Embryonic facial prominence (tissue), 1 donor: ENCODE data around the gene PPP1R9A.

ENCODE experiments used
- DNase-seq: peaks from one replicate; pipeline ENCODE4 v3.0.0-alpha.2; 2016; ENCODE audit errors: extremely low spot score

Gene PPP1R9A

DNA sequence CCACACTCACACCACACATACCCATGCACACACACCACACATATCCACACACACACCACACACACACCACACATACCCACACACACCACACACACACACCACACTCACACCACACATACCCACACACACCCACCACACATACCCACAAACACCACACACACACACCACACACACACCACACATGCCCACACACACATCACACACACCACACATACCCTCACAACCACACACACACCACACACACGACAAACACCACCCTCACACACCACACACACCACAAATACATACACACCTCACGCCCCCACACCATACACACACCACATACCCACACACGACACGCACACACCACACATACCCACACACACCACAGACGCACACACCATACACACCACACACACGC lies 297.2 kb downstream of the PPP1R9A start:
- DNase-seq, result no peak

DNA sequence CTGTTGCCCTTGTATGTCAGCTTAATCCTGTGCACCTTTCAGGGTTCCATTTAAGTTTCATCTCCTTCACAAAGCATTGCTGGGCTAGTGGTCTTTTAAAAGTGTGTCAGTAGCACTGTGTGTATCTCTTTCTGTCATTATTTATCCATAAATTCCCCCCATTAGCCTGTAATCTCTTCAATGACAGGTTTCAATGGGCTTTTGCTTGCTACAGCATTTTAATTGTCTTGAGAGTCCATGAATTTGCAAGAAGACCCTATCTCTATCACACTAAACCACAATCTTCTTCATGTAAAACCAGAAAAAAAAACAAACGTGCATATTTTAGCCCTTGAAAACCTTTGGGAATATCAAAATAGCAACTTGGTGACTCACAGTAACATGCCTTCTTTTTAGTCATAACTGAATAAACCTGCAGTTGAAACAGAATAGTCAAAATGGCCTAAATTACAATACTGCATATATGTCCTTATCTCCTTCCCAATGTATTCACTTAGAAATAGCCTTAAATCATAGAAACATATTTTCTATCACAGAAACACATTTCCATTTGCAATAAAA lies 298.4 kb downstream of the PPP1R9A start:
- DNase-seq, result no peak

DNA sequence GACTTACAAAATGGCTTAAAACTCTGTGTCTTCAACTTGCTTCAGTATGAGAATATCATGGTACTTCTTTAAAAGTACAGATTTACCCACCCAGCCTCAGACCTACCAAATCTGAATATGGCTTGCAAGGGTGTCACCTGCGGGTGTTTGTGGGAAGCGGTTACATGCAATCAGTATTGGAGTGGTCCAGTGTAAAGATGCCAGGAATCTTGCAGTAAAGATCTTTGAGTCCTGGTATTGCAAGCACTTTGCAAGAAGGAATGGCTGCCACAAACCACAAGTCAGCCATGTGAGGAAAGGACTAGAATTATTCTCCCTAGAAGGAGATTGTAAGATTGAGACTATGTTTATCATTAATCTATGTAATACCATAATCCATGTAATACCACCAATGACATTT lies 301.9 kb downstream of the PPP1R9A start:
- DNase-seq, result no peak

DNA sequence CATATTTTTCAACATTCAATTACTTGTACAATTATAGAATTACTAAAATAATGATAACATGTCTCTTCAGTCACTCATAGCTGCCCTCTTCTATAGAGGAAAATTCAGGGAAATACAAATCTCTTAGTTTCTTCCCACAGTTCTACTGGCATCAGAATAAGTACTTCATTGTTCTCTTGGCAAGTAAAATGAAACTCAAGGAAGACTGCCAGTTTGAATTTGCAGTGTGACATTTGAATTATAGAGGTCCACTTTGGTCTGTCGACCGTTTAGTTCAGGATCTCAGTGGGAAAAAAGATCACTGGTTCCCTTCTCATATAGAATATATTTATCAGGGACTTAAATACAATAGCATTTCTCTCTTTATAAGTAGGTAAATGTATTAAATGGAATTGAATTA lies 302.4 kb downstream of the PPP1R9A start:
- no peak for DNase-seq

DNA sequence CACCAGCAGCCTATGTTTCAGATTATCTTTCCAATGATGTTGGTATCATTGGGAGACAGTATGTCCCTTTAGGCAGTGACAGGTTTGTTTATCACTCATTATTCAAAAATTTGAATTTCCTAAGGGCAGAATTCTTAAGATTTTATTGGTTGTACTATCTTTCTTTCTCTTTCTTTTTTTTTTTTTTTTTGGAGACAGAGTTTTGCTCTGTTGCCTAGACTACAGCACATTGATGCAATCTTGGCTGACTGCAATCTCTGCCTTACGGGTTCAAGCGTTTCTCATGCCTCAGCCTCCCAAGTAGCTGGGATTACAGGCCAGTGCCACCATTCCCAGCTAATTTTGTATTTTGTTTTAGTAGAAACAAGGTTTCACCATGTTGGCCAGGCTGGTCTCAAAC lies 305.8 kb downstream of the PPP1R9A start:
- no peak for DNase-seq

DNA sequence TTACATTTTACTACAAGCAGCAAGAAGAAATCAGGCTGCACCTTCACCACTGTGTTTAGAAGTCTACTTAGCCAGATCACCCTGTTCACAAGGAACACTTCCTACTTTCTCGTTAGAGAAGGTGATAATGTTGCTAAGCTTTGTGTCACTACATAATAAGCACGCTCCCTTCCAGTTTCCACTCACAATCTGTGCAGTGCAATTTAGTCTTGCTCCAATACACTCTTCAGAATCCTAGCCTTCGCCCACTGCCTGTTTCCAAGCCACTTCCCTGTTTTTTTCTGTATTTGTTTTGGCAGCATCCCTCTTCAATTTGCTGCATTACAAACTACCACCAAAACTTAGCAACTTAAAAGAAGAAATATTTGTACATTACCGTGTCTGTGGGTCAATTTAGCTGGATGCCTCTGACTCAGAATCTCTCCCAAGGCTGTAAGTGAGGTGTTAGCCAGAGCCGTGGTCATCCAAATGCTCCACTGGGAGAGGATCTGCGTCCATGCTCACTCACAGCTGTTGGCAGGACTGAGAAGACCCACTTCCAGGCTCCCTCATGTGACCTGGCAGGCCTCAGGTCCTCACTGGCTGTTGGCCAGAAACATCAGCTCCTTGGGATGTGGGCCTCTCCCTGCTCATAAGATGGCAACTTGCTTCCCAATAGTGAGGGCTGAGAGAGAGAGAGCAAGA lies 306.6 kb downstream of the PPP1R9A start:
- DNase-seq, result no peak

DNA sequence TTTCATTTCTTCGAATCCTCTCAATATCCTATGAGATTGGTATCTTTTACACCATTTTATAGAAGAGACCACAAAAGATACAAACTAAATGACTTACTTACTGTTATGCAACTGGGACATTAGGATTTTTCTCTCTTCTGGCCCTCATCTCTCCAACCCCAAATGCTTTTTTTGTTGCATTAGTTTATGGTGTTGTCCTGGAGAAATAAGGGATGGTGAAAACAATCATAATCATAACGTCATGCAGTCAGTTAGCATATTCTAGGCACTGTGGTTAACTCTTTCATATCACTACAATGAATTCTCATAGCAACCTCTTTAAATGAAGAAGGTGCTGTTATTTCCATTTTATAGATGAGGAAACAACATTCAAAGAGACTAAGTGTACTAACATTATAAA lies 312.3 kb downstream of the PPP1R9A start:
- no peak for DNase-seq

DNA sequence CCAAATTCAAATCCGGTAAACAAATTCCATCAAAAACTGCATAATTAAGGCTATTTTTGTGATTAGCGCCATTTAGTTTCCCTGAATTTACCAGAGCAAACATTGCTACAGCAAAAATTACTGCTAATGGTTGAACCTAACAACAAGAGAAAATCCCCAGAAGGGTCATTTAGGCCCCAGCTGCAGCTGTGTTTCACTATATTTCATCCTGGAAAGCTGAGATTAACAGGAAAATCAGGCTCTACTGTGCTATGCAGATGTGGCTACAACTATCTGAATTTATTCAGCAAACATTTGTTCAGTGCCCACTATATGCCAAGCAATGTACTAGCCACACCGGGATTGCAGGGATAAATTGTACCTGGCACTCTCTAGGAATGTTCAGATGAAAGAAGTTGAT lies 312.9 kb downstream of the PPP1R9A start:
- no peak for DNase-seq

DNA sequence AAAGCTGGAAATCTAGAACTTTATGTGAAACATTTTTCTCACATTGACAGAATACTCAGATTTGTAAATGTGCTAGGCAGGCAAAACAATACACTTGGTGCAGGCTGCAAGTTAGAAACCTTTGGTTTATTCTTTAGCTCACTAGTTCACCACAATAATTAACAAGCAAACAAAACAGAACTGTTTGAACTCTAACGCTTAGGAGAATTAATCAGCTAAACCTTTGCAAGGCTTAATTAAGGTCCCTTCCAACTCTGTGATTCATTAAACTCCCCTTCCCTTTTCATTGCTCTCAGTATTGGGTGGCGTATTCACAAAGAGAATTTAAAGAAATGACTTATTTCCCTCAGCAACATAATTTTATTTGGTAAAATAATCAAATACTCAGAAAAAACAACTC lies 317.9 kb downstream of the PPP1R9A start:
- no peak for DNase-seq

DNA sequence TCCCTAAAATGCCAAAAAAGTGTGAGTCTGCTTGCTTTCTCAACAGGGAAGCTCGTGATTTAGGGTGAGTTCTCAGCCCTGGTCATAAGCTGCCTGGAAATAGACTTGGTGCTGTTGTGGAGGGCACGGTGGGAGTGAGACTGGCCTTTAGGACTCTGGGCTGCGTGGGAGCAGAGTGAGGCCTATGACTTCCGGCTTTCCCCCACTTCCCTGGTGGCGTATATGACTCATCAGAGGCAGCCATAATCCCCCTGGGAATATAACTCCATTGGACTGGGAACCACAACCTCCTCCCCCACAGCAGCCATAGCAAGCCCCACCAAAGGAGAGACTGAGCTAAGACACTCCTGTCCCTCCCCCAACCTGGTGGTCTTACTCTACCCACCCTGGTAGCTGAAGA lies 321.9 kb downstream of the PPP1R9A start:
- no peak for DNase-seq

DNA sequence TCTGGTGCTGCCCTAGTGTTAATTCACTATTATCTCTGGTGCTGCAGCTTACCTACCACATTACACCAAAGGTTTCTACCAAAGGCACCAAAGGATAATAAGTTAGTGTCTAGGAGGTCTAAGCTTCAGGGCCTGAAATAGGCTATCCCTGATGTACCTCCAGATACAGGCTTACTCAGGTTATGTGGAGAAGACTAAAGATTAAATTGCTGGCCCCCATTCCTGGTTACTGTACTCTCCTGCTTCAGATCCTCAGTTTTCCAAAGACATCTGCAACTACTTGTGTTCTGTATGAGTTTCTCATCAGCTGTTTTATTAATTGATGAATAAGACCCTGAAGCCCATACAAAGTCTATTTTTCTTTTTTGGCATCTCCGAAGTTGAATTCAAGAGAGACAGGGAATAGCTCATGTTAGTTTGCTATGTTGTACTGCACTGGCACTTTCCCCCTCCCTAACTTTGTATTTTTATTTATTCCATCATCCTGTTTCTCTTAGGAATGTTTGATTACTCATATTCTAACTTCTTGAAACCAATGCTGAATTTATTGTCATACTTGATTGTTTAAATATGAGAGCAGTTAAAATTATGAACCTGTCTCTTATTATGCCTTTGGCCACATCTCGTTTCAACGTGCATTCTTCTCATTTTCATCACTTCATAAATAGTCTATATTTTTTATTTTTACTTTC lies 331.0 kb downstream of the PPP1R9A start:
- DNase-seq, result no peak

DNA sequence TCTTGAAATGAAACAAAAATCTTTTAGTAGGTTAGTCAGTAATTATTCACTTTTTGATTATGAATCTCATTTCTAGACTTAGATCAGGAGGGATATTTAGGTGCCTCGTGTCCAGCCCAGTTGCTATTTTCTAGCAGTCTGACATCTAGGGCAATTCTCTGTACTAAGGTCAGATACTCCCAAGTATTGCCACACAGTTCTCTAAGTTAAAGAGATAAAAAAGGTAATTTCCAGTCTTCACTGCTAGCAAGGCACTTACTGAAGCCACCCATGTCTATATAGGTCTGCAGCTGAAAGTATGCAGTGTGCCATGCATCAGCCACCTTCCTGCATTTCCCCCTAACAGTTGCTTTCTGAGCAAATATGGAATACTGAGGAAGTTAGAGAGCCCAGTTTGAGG lies 333.5 kb downstream of the PPP1R9A start:
- no peak for DNase-seq

DNA sequence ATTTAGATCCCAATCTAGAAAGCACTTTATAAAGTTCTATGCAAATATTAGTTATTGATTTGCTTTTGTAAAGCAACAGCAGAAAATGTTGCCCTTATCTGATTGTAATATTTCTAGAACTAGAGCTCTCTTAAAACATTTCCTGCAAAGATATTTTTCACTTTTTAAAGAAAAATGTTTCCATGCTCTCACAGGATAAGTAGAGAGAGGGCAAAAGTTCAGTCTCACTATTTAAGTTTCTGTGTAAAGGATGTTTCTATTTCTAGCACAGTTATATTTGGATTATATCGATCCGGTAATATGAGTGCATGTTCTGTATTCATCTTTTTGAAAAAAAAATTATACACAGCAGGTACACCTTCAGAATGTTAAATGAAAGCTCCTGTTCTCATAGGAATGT lies 334.9 kb downstream of the PPP1R9A start:
- no peak for DNase-seq

DNA sequence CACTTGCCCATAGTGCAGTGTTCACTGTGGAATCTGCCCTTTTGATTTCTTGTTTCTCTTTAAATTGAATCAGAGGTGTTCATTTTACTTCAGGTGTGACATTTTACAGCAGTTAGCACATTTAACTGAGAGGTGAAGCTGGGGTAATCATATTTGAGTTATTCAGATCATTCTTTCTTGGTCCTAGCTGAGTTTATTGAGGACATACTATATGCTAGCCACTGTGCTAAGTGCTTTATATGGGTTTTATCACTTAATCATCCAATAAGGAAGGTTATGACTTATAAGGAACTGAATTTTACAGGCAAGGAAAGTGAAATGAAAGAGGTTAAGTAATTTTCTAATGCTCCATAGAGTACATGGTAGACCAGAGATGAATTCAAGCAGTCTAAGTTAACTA lies 337.2 kb downstream of the PPP1R9A start:
- DNase-seq, result no peak

DNA sequence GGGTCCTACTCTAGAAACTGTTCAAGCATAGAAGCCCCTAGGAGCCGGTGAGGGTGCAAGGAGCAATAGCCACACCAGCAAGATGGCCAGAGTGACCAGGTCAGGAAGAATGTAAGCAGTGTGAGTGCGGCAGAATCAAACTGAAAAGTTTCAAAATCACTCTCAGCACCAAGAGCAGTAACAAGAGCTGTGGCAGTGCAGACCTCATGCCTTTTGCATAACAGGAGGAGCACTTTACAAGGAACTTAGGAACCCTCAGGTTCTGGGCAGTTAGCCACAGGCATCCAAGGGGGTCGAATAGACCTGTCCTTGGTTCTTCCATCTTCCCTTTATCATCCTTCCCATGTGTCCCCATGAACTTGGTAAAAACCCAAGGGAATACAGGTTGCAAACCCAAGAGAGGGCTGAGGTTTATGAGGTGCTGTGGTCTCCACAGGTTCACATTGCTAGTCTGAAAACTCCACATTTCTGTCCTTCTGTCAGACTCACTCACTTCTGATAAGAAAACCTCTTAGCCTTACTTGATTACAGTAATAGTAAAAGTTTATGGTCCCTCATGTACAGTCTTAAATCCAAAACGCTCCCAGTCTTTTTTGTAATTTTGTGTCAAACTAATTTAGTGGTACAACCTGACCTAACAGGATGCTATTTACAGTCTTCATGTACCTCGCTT lies 338.6 kb downstream of the PPP1R9A start:
- DNase-seq, result no peak

DNA sequence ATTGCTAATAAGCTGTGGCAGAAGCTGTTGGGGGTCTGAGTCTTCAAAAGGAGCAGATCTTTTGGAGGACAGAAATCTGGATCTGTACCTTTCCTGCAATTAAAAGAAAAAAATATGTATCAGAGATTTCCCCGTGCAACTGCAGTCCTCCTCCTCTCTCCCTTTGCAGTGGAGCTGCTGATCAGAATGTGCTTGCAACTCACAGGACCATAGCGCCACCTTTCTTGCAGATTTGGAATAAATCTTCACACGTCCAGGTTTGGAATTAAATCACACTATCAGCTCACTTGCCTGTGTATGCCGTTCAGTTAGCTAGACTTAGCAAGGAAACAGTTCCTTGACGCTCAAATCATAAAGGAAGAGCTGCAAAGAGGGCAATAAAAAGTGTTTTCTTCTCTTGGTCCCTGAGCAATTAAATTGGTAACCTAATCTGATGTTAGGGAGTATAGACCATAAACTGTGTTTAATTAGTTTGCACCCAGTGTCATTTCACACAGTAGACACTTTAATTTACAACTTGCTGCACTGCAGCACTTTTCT lies 339.5 kb downstream of the PPP1R9A start:
- peak; percentile 76 for DNase-seq

DNA sequence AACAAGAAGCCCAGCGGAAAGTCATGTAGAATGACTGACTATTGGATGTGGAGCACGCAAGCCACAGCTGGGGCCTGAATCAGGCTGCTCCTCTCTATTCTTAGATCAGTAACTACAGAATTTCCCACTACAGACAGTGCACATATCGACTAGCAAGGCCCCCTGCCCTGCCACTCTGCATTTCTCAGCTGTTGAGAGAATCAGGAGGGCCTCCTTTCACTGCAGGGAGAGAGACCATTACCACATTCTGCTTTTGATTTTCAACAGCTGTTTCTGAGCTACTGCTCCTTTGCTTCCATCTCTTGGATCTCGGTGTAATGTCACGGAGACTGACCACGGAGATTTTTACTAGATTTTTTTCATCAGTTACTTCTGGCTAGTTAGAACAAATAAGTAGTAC lies 343.2 kb downstream of the PPP1R9A start:
- DNase-seq, result peak; percentile 21

DNA sequence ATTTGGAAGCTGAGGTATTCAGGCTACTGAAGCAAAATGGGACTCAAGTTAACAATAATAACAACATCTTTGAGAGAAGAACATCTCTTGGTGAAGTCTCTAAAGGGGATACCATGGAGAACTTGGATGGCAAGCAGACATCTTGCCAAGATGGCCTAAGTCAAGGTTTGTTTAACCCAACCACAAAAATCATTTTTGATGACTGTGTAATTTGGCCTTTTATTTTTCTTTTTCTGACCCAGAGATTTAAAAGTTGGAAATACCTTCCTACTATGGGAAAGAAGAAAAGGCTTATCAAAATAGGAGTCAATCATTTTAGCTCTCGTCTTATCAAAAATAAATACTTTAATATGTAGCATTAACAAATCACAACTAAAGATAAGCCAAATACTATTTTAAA lies 344.6 kb downstream of the PPP1R9A start:
- DNase-seq, result no peak

DNA sequence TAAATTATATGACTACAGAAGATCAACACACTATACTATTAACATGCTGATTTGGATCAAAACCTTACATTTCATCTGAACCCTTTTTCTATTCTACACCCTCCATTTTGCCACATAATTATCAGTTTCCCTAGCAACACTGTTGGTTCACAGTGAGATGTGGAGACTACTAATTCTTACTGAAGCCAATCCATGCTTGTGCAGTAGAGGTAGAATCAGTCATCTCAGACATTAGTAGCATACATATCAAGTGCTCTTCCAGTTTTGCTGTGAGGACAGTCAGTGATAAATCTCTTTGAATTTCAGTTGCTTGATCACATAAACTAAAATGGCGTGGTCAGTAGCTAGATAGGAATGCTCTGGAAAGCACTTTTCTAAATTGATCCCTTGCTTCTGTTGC lies 346.6 kb downstream of the PPP1R9A start:
- DNase-seq, result no peak

DNA sequence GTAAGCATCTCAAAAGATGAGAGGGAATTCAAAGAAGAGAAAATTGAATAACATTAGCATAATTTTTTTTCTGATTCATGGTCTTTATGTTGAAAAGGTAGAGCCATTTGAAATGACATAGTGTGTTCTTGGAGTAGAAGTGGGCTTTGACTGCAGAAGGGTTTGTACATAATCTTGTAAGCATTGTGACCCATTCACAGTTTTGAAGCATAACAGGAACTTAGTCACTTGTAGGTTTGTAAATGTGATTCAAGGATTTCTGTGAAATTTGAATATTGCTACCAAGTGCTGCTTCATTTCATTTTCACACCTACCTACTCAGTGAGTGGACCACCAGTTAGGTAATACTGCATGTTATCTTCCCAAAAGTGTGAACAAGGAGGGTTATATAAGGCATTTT lies 348.3 kb downstream of the PPP1R9A start:
- no peak for DNase-seq

DNA sequence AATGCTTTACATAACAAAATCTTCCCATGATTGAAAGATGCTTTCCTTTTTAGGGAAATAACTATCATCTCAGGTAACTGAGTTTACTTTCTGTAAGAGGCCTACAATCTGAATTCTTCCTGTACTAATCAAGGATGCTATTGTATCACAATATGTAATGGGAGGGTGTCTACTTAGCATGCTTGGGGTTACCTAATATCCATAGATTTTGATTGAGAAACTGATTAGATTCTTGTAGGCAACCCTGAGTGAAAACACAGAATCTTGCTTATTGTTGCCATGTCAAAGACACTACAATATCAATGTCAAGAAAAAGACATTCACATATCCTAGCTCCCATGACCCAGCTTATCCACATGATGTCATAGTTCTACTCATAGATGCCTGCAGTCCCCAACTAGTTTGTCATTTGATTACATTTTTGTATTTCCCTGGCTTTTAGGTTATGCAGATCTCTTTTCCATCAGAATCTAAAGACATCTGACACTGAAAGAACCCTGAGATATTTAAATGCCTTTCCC lies 354.6 kb downstream of the PPP1R9A start:
- DNase-seq, result no peak

DNA sequence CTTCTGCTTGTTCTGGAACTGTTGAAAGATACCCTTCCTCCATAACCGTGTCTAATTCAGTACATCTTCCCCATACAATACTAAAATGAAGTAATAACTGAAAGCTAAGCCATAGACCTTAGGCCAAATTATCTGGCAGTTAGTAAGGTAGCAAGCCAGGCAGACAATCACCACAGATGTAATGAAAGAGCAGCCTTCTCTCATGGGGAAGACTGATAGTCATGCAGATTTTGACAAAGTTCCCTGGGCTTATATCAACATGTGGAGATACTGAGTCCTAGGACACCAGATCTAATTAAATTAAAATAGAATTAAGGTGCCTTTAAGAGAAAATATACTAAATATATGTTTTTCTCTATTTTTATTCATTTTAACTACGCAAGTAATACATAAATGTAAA lies 355.5 kb downstream of the PPP1R9A start:
- no peak for DNase-seq
